Psoas muscle (tissue), 8 donors: ENCODE measurements around the gene PUSL1. TPM values are rescaled to one million over a fixed set of nuclear protein-coding genes. Genes with fewer than 3 reads are reported as not detected.

Source experiments
- ATAC-seq, 4 donors: fragments of 200-7000 bp; cut with Tn5 transposase; one replicate each; pipeline ENCODE4 v1.9.1; 2020; ENCODE audit warnings: moderate library complexity in 3 of 4, mild to moderate bottlenecking in 2 of 4
- DNase-seq, 2 donors: peaks; one replicate each; pipeline ENCODE4 v3.0.0-alpha.2; 2020
- H3K27ac ChIP-seq: fragments of 200-600 bp; one replicate; pipeline ENCODE4 v1.8.0; 2022
- H3K27me3 ChIP-seq, 3 donors: fragments of 200-600 bp in 1 of 3; one replicate each; pipeline versions ENCODE4 v1.6.1 to v1.8.0; 2013 to 2022; ENCODE audit warnings: low read length in 2 of 3, mild to moderate bottlenecking in 2 of 3, moderate library complexity in 1 of 3; ENCODE audit not compliant: insufficient read depth in 3 of 3
- H3K36me3 ChIP-seq, 2 donors: fragments of 200-600 bp in 1 of 2; one replicate each; pipeline versions ENCODE4 v1.6.1 to v1.8.0; 2013 to 2022; ENCODE audit warnings: low read depth in 1 of 2, mild to moderate bottlenecking in 1 of 2, moderate library complexity in 1 of 2; ENCODE audit not compliant: insufficient read depth in 1 of 2
- H3K4me1 ChIP-seq: fragments of 200-600 bp; one replicate; pipeline ENCODE4 v1.8.0; 2022
- H3K4me3 ChIP-seq: fragments of 200-600 bp; one replicate; pipeline ENCODE4 v1.8.0; 2022; ENCODE audit warnings: mild to moderate bottlenecking
- H3K9me3 ChIP-seq: fragments of 200-600 bp; one replicate; pipeline ENCODE4 v1.8.0; 2022
- CTCF ChIP-seq: fragments of 200-600 bp; IDR thresholded peaks from one replicate; pipeline ENCODE4 v1.8.0; 2022; ENCODE audit warnings: antibody characterized with exemption
- WGBS, 3 donors: extraction: QIAGEN DNeasy Blood & Tissue Kit; methylation state at CpG; one replicate each; pipeline versions ENCODE4 v1.1.6 to v1.1.7; 2013; 5-methylcytosine and 5-hydroxymethylcytosine counted together
- intact Hi-C, 2 donors: fragments of 100-400 bp; cut with DNase I; formaldehyde crosslinking; loops; one replicate each; pipeline versions ENCODE4 v1.11.0 to v1.14.2; 2022
- polyA plus RNA-seq, 3 donors: library from polyadenylated mRNA; stranded (reverse); fragments of 200-250 nt; gene quantifications; one replicate each; pipeline ENCODE4 v1.2.3, GENCODE V29; 2013
- total RNA-seq, 4 donors: library from RNA; stranded (reverse); fragmentation: NEBNext Ultra II Directional in 2 of 4; extraction: Animal tissue kit (Norgen Biotek cat#: 25700) in 2 of 4; gene quantifications; one replicate each; pipeline versions ENCODE4 v1.2.1 to v1.2.4, GENCODE V29; 2021 to 2023
- donor health status: healthy with polysubstance abuse.
- donor health status: DM: no; HTN: no; CAD: no; lungs with moderate emphysema.
- donor health status: Bipolar disorder and iron deficiency.
- donor health status: healthy.
- donor health status: DM: yes; HTN: yes; CAD: no.
- donor health status: DM: no; HTN: no; CAD: no.
- donor health status: DM: no; HTN: no; CAD: no.
- donor health status: DM: yes; HTN: yes; CAD: no.

Gene PUSL1
- total and polyA plus RNA-seq, 7 donors: 3.7 to 9.1 (median 7.3) TPM

- peaks cover 2 to 50% of the 10 kb centered on the region in 2 donors for H3K36me3 ChIP-seq
- intact Hi-C loops: no loop called here
- H3K4me3 ChIP-seq: no peak overlapping the region
- 65 to 71% (median 68%) methylated on average over 15 to 16 of the region's 16 CpGs for WGBS, 3 donors
- no peaks in the 10 kb centered on the region for H3K27me3 ChIP-seq
- ATAC-seq (no peak), DNase-seq (no peak)
- TF ChIP-seq CTCF: no peak
- no peak overlapping the region for H3K27ac ChIP-seq
- no peaks in the 10 kb centered on the region for H3K9me3 ChIP-seq
- peaks cover 25% of the 10 kb centered on the region for H3K4me1 ChIP-seq
These were observed 26.9 kb downstream of the PUSL1 start for GRCh38 chr1:1335283-1335682.

- ATAC-seq (no peak), DNase-seq (no peak)
- H3K9me3 ChIP-seq: no peaks in the 10 kb centered on the region
- H3K4me3 ChIP-seq: no peak overlapping the region
- H3K27me3 ChIP-seq: no peaks in the 10 kb centered on the region
- no peak for TF ChIP-seq CTCF
- H3K36me3 ChIP-seq: peaks cover 2 to 52% of the 10 kb centered on the region in 2 donors
- H3K4me1 ChIP-seq: peaks cover 19% of the 10 kb centered on the region
- 80 to 85% (median 84%) methylated on average over 21 of the region's 21 CpGs for WGBS, 3 donors
- H3K27ac ChIP-seq: no peak overlapping the region
- intact Hi-C loops: no loop called here
These were observed 27.4 kb downstream of the PUSL1 start for GRCh38 chr1:1335792-1336248.

- TF ChIP-seq CTCF: no peak
- Histone ChIP-seq H3K27me3 (no peaks in the 10 kb centered on the region), H3K27ac (no peak overlapping the region), H3K9me3 (no peaks in the 10 kb centered on the region), H3K36me3 (peaks cover 6 to 57% of the 10 kb centered on the region in 2 donors), H3K4me3 (no peak overlapping the region), H3K4me1 (peaks cover 13% of the 10 kb centered on the region)
- 90 to 92% (median 90%) methylated on average over 18 to 26 of the region's 26 CpGs for WGBS, 3 donors
- ATAC-seq: no peak
- intact Hi-C loops: no loop called here
- DNase-seq: no peak
These were observed 28.0 kb downstream of the PUSL1 start for GRCh38 chr1:1336446-1336845.

GRCh38 chr1:1336931-1337792 is 28.8 kb downstream of the PUSL1 start:
- DNase-seq (no peak), ATAC-seq (no peak)
- intact Hi-C loops: no loop called here
- Histone ChIP-seq H3K27ac (no peak overlapping the region), H3K27me3 (no peaks in the 10 kb centered on the region), H3K9me3 (no peaks in the 10 kb centered on the region), H3K36me3 (peaks cover 6 to 61% of the 10 kb centered on the region in 2 donors), H3K4me3 (no peak overlapping the region), H3K4me1 (peaks cover 13% of the 10 kb centered on the region)
- WGBS, 3 donors: 93 to 95% (median 94%) methylated on average over 31 to 32 of the region's 32 CpGs
- no peak for TF ChIP-seq CTCF
